GM18502 (cell line): ENCODE data around the gene OR10G7.
"Not testable (repeated sequence)": the region's sequence is repeated elsewhere in the genome, so short reads cannot be mapped to it uniquely, and the experiment has no call there.

Source experiments
- ATAC-seq: cut with Tn5 transposase; IDR thresholded peaks from one replicate; pipeline ENCODE4 v1.9.1; 2021; ENCODE audit warnings: mild to moderate bottlenecking; ENCODE audit not compliant: unreplicated experiment, poor library complexity

Gene OR10G7

DNA sequence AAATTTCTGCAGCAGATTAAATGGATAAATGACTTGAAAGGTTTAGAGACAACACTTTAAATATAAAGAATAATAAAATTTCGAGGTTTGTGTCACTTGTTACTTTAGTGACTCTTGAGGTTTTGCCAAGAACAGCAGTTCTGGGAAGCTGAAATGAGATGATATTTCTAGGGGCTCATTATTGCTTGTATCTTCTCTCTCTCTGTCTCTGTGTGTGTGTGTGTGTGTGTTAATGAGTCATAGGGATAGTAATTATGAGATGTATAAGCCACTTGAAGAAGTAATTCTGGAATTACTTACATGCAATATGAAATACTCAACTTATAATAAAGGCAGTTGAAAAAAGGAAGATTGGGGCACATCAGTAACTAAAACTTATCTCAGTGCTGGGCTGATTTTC is 9.6 kb upstream of the OR10G7 start:
- no peak for ATAC-seq

GRCh38 chr11:124043420-124043819 is 2.3 kb upstream of the OR10G7 start:
- no peak for ATAC-seq

DNA sequence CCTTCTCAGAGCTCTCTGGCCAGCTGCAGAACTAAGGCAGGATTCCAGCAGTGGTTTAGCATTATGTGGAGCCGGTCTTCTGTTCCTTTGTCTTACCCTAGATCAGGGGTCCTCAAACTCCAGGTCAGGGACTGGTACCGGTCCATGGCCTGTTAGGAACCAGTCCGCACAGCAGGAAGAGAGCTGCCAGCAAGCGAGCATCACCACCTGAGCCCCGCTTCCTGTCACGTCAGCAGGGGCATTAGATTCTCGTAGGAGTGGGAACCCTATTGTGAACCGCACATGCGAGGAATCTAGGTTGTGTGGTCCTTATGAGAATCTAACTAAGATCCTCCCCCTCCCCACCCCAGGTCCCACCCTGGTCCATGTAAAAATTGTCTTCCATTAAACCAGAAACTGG is 1.6 kb downstream of the OR10G7 start:
- ATAC-seq, result no peak

DNA sequence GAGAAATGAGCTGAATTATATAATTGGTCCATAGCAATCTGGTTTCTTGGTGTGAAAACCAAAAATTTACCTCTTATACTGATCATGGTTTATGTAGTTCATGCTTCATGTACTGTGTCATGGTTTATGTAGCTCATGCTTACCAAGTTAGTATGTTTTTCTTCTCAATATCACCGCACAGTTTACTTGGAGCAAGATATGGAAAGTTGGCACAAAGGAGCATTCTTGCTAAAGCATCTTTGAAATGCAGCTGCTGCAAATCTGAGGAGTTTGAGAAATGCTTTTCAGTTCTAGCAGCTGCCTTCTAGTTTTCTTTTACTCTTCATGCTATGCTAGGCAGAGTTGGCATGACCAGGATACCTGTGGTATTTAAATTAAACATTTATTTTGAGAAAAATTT is 4.5 kb downstream of the OR10G7 start:
- ATAC-seq, result no peak

DNA sequence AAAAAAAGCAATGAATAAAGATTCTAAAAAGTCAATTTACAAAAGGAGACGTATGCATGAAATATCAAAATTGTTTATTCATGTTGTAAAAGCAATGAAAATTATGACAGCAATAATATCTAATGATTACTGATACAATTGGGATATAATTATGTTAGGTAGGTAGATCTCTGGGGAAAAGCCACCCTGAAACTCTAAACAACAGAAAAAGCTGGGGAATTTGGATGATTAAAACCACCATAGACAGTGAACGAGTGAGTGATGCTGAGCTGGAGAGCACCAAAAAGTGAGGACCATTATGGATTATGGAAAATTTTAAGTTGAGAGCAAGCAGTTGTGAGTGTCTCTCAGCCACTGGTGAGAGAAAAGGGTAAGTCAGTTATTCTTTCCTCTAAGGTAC is 14.6 kb downstream of the OR10G7 start, which contains the start of gene OR10G8:
Gene OR10G8 (plus strand): TSS at position 301 of the 400 bp plus-strand sequence. CDS start 2,825 bp downstream, outside the sequence.
- no peak for ATAC-seq

- not testable (repeated sequence) for ATAC-seq
Measured at GRCh38 chr11:124015837-124016236, 25.3 kb downstream of the OR10G7 start.

DNA sequence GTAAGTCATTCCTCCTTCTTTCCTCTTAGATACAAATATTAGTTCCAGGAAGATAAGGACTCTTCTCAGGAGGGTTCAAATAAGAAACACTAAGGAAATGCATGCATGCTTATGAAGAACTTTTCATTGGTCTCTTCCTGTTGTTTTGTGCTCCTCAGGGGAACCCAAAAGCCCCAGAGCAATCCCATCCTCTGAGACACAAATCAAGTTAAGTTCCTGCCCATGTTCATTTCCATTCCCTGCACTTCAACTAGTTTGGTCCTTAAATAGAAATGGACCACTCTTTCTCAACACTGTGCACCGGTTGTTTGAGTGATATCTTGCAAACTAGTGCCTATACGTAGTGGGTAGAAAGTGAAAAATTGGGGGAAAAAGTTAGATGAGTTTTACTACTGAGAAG is 28.4 kb downstream of the OR10G7 start, which contains the start of gene OR10G4:
Gene OR10G4 (plus strand): TSS at position 301 of the 400 bp plus-strand sequence. CDS start 2,578 bp downstream, outside the sequence.
- ATAC-seq, result no peak

DNA sequence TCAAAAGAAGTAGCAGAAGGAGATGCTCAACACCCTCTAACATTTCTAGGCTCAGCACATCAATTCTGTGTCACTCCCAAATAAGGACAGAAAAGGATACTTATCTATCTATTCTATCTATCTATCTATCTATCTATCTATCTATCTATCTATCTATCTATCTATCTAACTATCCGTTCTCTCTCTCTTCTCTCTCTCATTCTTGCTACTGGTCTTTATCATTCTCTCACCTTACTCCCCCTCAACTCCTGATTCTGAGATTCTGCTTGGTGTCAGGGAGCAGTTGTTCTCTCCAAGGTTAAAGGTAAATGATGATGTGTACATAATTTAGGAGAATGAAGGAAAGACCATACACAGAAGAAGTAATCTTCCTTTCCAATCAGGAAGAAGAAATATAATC is 46.0 kb downstream of the OR10G7 start, which contains the start of gene OR10G6:
Gene OR10G6 (minus strand): TSS at position 43 of the 400 bp plus-strand sequence. CDS start 0 bp downstream, at position 43.
- no peak for ATAC-seq
